GM21737 (cell line): ENCODE measurements around the gene USP38.
"Not testable (repeated sequence)": the region's sequence is repeated elsewhere in the genome, so short reads cannot be mapped to it uniquely, and the experiment has no call there.

Experiments used
- ATAC-seq: cut with Tn5 transposase; IDR thresholded peaks from one replicate; pipeline ENCODE4 v1.9.1; 2021; ENCODE audit warnings: mild to moderate bottlenecking, moderate library complexity; ENCODE audit not compliant: unreplicated experiment

USP38 gene

DNA sequence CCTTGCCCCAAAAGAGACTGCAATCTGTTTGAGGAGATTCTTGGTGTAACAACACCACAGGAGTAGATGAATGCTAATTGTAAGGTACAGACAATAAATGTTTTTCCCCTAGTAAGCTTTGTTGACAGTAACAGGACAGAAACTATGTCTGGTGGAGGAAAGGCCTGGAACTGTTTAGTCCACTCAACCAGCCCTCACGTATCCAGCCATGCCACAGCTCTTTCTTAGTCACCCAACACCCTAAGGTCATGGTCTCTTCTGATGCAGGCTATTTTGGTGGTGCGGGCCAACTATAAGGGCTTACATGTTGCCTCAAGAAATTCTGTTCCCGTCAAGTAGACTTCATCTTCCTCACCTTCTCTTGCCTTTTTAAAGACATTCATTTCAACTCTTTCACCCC, 76.0 kb downstream of the USP38 start:
- no peak for ATAC-seq

DNA sequence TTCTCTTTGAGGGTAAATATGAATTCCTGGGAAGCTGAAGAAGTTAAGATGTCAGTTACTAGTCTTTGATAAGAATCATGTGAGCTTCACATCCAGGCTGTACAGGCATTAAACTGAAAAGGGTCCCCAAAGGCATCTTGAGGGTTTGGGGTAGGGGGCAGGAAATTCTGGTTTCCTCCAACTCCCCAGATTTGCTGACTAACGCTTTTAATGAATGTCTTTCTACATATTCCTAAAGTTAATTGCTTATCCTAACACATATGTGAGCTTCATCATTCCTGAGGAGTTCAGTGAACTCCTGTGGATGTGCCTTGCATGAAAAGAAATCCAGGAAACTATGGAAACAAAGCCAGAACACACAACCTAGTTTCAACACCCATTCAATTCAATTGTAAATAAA, 78.1 kb downstream of the USP38 start:
- ATAC-seq: no peak

DNA sequence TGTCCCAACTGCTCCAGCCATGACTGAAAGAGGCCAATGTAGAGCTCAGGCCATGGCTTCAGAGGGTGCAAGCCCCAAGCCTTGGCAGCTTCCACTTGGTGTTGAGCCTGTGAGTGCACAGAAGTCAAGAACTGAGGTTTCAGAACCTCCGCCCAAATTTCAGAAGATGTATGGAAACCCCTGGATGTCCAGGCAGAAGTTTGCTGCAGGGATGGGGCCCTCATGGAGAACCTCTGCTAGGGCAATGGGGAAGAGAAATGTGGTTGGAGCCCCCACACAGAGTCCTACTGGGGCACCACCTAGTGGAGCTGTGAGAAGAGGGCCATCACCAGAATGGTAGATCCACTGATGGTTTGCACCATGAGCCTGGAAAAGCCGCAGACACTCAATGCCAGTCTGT, 83.0 kb downstream of the USP38 start:
- ATAC-seq: not testable (repeated sequence)

DNA sequence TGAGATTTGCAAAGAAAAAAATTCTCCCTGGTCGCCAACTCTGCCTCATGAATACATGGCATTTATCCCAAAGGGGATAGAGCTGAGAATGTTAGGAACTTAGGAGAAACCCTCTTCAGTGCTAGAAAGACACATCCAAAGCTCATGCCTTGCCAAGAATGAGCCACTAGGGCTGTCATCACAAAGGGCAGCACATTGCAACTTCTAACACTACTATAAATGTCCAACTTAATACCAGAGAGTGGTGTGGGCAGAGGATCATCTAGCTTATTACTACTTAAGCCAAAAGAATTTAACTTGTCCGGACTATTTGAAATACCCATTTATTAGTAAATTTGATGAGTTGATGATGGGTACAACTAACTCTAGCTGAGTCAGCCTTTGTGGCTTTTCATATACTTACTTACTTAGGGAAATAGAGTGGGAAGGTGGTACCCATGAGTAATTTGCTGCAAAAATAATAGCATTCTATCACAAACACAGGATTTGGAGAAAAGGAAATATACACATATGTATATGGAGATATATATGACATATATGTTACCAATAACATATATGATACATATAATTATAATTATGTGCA, 85.6 kb downstream of the USP38 start:
- ATAC-seq: no peak
